Measurements from ENCODE around the gene ATP8A2.

DNA sequence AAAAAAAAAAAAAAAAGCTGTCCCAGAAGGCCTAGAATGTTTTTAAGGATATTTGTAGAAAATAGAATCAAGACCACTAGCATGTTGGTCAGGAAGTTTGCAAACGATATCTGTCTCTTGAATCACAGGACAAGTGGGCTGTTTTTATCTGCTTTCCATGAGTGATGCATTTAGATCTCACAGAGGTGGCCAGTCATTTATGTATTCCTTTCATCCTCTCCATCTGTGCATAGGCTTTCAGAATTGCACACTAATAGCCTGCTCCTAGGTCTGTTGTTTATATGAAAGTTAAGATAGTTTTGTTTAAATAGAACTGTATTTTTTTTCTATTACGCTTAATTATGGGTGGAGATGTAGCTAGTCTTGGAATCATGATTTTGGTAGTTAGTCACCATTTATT is 390.5 kb downstream of the ATP8A2 start:
- TF ChIP-seq, protein P1, sequence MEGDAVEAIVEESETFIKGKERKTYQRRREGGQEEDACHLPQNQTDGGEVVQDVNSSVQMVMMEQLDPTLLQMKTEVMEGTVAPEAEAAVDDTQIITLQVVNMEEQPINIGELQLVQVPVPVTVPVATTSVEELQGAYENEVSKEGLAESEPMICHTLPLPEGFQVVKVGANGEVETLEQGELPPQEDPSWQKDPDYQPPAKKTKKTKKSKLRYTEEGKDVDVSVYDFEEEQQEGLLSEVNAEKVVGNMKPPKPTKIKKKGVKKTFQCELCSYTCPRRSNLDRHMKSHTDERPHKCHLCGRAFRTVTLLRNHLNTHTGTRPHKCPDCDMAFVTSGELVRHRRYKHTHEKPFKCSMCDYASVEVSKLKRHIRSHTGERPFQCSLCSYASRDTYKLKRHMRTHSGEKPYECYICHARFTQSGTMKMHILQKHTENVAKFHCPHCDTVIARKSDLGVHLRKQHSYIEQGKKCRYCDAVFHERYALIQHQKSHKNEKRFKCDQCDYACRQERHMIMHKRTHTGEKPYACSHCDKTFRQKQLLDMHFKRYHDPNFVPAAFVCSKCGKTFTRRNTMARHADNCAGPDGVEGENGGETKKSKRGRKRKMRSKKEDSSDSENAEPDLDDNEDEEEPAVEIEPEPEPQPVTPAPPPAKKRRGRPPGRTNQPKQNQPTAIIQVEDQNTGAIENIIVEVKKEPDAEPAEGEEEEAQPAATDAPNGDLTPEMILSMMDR (IDR thresholded peaks at IDR 0.05) = no peak
- no peak for TF ChIP-seq POLR2AphosphoS5 (IDR thresholded peaks at IDR 0.05)
- TF ChIP-seq POLR2A (IDR thresholded peaks at IDR 0.05) = no peak
